HG03378 (cell line): ENCODE measurements around the gene PXMP4.

ENCODE experiments used
- ATAC-seq: cut with Tn5 transposase; IDR thresholded peaks from one replicate; pipeline ENCODE4 v1.9.1; 2021; ENCODE audit warnings: mild to moderate bottlenecking, moderate library complexity; ENCODE audit not compliant: unreplicated experiment

Gene PXMP4

DNA sequence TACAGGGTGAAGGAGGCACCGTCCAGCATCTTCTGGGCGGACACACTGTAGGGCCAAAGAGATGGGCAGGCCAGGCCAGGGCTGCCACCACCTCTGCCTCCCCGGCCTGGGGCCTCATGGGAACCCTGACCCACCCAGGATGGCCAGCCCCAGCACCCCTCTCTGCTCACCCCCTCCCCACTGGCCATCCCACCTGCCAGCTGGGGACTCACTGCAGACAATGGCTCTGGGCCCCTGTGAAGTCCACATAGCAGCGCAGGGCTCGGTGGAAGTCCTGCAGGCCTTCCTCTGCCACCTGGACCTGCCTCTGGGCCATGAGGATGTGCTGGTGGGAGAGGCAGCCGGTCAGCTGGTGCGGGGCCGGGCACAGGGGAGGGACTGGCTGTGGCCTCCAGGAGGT, 61.6 kb downstream of the PXMP4 start:
- ATAC-seq = no peak

- no peak for ATAC-seq
Observed at GRCh38 chr20:33657704-33658095, 62.4 kb downstream of the PXMP4 start.

- no peak for ATAC-seq
Observed at GRCh38 chr20:33656783-33657703, 63.1 kb downstream of the PXMP4 start.

- ATAC-seq = no peak
Observed at GRCh38 chr20:33656010-33656782, 63.9 kb downstream of the PXMP4 start.

DNA sequence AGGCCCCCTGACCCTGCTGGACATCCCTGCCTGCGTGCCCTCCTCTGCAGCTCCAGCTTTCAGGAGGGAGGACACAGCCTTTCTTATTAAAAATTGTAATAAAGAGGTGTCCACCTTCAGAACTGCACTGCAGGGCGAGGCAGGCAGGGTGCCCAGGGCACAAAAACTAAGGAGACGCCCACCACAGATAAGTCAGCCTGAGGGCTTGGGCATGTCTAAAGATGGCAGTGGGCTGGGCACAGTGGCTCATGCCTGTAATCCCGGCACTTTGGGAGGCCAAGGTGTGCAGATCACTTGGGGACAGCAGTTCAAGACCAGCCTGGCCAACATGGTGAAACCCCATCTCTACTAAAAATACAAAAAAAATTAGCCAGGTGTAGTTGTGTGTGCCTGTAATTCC, 64.9 kb downstream of the PXMP4 start:
- ATAC-seq = no peak

- ATAC-seq = no peak
Observed at GRCh38 chr20:33654680-33655161, 65.4 kb downstream of the PXMP4 start.

- ATAC-seq = no peak
Observed at GRCh38 chr20:33653900-33654596, 66.1 kb downstream of the PXMP4 start.

- ATAC-seq = no peak
Observed at GRCh38 chr20:33653218-33653899, 66.8 kb downstream of the PXMP4 start.
